GF-D8 (cell line): ENCODE results near the gene RNF25.
A peak's percentile ranks its signal among the peaks of the same experiment; 100 is the strongest.

Source experiments
- DNase-seq: peaks from one replicate; lab custom pipeline; 2025; lab: John Stamatoyannopoulos, UW

The RNF25 gene

GRCh38 chr2:218671654-218672566 lies at the start of gene RNF25, which contains the start of gene STK36:
Gene RNF25, minus strand, starts transcription at chr2:218672002. Its CDS starts 32 bp downstream, at chr2:218671970.
Gene STK36, plus strand, starts transcription at chr2:218672086. Its CDS starts 744 bp downstream, at chr2:218672830.
- peak; percentile 39 for DNase-seq

- no peak for DNase-seq
These were observed 49.7 kb upstream of the RNF25 start for GRCh38 chr2:218721488-218721887.

GRCh38 chr2:218720048-218721041 lies 48.5 kb upstream of the RNF25 start:
- DNase-seq: no peak

GRCh38 chr2:218719457-218719856 lies 47.7 kb upstream of the RNF25 start:
- no peak for DNase-seq

GRCh38 chr2:218718058-218718457 lies 46.3 kb upstream of the RNF25 start:
- no peak for DNase-seq

- DNase-seq: no peak
These were observed 45.5 kb upstream of the RNF25 start for GRCh38 chr2:218717262-218717661.

- DNase-seq: no peak
These were observed 44.3 kb upstream of the RNF25 start for GRCh38 chr2:218716070-218716469.

- no peak for DNase-seq
These were observed 42.1 kb upstream of the RNF25 start for GRCh38 chr2:218713922-218714321.

GRCh38 chr2:218711550-218711929 lies 39.7 kb upstream of the RNF25 start:
- DNase-seq: no peak

- DNase-seq: peak; percentile 80
These were observed 39.1 kb upstream of the RNF25 start, which contains the start of gene TTLL4 for GRCh38 chr2:218710687-218711549. Gene TTLL4, plus strand, starts transcription at chr2:218710835. Its CDS starts 26,842 bp downstream, at chr2:218737677.

GRCh38 chr2:218710334-218710686 lies 38.5 kb upstream of the RNF25 start:
- DNase-seq: no peak

GRCh38 chr2:218709908-218710307 lies 38.1 kb upstream of the RNF25 start:
- no peak for DNase-seq

GRCh38 chr2:218708086-218708485 lies 36.3 kb upstream of the RNF25 start:
- DNase-seq: no peak

GRCh38 chr2:218703341-218703740 lies 31.5 kb upstream of the RNF25 start:
- DNase-seq: no peak

GRCh38 chr2:218701806-218702205 lies 30.0 kb upstream of the RNF25 start:
- DNase-seq: no peak

GRCh38 chr2:218698885-218699284 lies 27.1 kb upstream of the RNF25 start:
- DNase-seq: no peak

- no peak for DNase-seq
These were observed 22.8 kb upstream of the RNF25 start for GRCh38 chr2:218694405-218695145.

GRCh38 chr2:218691234-218691633 lies 19.4 kb upstream of the RNF25 start:
- no peak for DNase-seq

GRCh38 chr2:218687400-218688060 lies 15.7 kb upstream of the RNF25 start:
- DNase-seq: peak; percentile 56

GRCh38 chr2:218680061-218680460 lies 8.3 kb upstream of the RNF25 start:
- no peak for DNase-seq
